IMR-90 (cell line): ENCODE results near the gene NFKB1. TPM values are rescaled to one million over a fixed set of nuclear protein-coding genes. Genes with fewer than 3 reads are reported as not detected.

ENCODE experiments used
- ATAC-seq: fragments of 200-7000 bp; cut with Tn5 transposase; 2 replicates; pipeline ENCODE4 v1.9.1; 2020; ENCODE audit warnings: low read depth, mild to moderate bottlenecking, moderate library complexity
- BruUV-seq: library from RNA; stranded (reverse); fragments of 400-500 nt; replicated peaks from 2 replicates; lab custom pipeline; 2021; lab: Mats Ljungman, UMichigan
- CTCF ChIA-PET: fragments of 300-600 bp; formaldehyde crosslinking; extraction: SDS; loops from one replicate; lab custom pipeline; 2021; ENCODE audit warnings: antibody characterized with exemption; lab: Yijun Ruan, JAX
- POLR2A ChIA-PET: fragments of 300-600 bp; sonication (Branson Sonifier 250); formaldehyde crosslinking; loops from one replicate; lab custom pipeline; 2022; ENCODE audit warnings: antibody characterized with exemption; ENCODE audit not compliant: unreplicated experiment; lab: Charles Lee
- DNase-seq: peaks from one replicate; pipeline ENCODE4 v3.0.0; 2013
- H2AFZ ChIP-seq: replicated peaks from 2 replicates; pipeline ENCODE3; 2013; ENCODE audit warnings: low read length, mild to moderate bottlenecking; ENCODE audit not compliant: poor library complexity
- H2AK5ac ChIP-seq: 2 replicates; pipeline ENCODE4 v1.6.1; 2013; ENCODE audit warnings: low read depth, low read length, inconsistent platforms
- H2AK9ac ChIP-seq: replicated peaks from 2 replicates; pipeline ENCODE3; 2013; ENCODE audit warnings: mild to moderate bottlenecking, low read depth, low read length, moderate library complexity; ENCODE audit not compliant: poor library complexity
- H2BK120ac ChIP-seq: 2 replicates; pipeline ENCODE4 v1.6.1; 2013; ENCODE audit warnings: low read depth, low read length, inconsistent platforms
- H2BK15ac ChIP-seq: 3 replicates; pipeline ENCODE4 v1.6.1; 2013; ENCODE audit warnings: low read depth, low read length, inconsistent platforms
- H2BK20ac ChIP-seq: 2 replicates; pipeline ENCODE4 v1.6.1; 2013; ENCODE audit warnings: low read depth, mild to moderate bottlenecking, inconsistent platforms, low read length, moderate library complexity
- H2BK5ac ChIP-seq: 2 replicates; pipeline ENCODE4 v1.6.1; 2013; ENCODE audit warnings: mild to moderate bottlenecking, low read depth, low read length, inconsistent platforms; ENCODE audit not compliant: poor library complexity, severe bottlenecking
- H3K14ac ChIP-seq: replicated peaks from 2 replicates; pipeline ENCODE4 v1.6.1; 2013; ENCODE audit warnings: low read depth, low read length, inconsistent platforms
- H3K18ac ChIP-seq: 2 replicates; pipeline ENCODE4 v1.6.1; 2013; ENCODE audit warnings: low read depth, low read length, control low read depth
- H3K23ac ChIP-seq: 2 replicates; pipeline ENCODE4 v1.6.1; 2013; ENCODE audit warnings: low read depth, low read length, inconsistent platforms
- H3K27ac ChIP-seq: 2 replicates; pipeline ENCODE4 v1.5.1; 2013; ENCODE audit warnings: mild to moderate bottlenecking, control low read depth, low read length; ENCODE audit not compliant: insufficient read depth
- H3K27me3 ChIP-seq: 2 replicates; pipeline ENCODE4 v1.6.1; 2013; ENCODE audit warnings: low read length; ENCODE audit not compliant: control insufficient read depth, insufficient read depth
- H3K36me3 ChIP-seq: 2 replicates; pipeline ENCODE4 v1.6.1; 2013; ENCODE audit warnings: low read length, mixed read lengths; ENCODE audit not compliant: control insufficient read depth, insufficient read depth
- H3K4ac ChIP-seq: 2 replicates; pipeline ENCODE4 v1.6.1; 2013; ENCODE audit warnings: low read depth, low read length, inconsistent platforms
- H3K4me1 ChIP-seq: 2 replicates; pipeline ENCODE4 v1.6.1; 2013; ENCODE audit warnings: low read length, mixed read lengths; ENCODE audit not compliant: control insufficient read depth, insufficient read depth
- H3K4me2 ChIP-seq: 2 replicates; pipeline ENCODE4 v1.6.1; 2013; ENCODE audit warnings: low read depth, mild to moderate bottlenecking, control low read depth, low read length, moderate library complexity
- H3K4me3 ChIP-seq: 2 replicates; pipeline ENCODE4 v1.5.1; 2013; ENCODE audit warnings: low read depth, mild to moderate bottlenecking, control low read depth, low read length, moderate library complexity; ENCODE audit not compliant: insufficient read depth
- H3K56ac ChIP-seq: 2 replicates; pipeline ENCODE4 v1.6.1; 2013; ENCODE audit warnings: low read length, inconsistent platforms; ENCODE audit not compliant: insufficient read depth; ENCODE audit errors: extremely low read depth
- H3K79me1 ChIP-seq, 2 experiments: 2 replicates each; pipeline ENCODE4 v1.6.1; 2013; ENCODE audit warnings: low read length in 2 of 2, inconsistent platforms in 1 of 2, low read depth in 1 of 2
- H3K9ac ChIP-seq: 2 replicates; pipeline ENCODE4 v1.6.1; 2013; ENCODE audit warnings: low read depth, low read length, control low read depth
- H3K9me1 ChIP-seq: 2 replicates; pipeline ENCODE4 v1.6.1; 2013; ENCODE audit warnings: low read length, inconsistent platforms; ENCODE audit not compliant: insufficient read depth
- H3K9me3 ChIP-seq: 2 replicates; pipeline ENCODE4 v1.6.1; 2013; ENCODE audit warnings: low read length; ENCODE audit not compliant: control insufficient read depth, insufficient read depth
- H4K20me1 ChIP-seq: 2 replicates; pipeline ENCODE4 v1.6.1; 2013; ENCODE audit warnings: low read length, inconsistent platforms; ENCODE audit not compliant: insufficient read depth
- H4K5ac ChIP-seq: 2 replicates; pipeline ENCODE4 v1.6.1; 2013; ENCODE audit warnings: mild to moderate bottlenecking, low read depth, low read length, control low read depth
- H4K8ac ChIP-seq, 2 experiments: 2 replicates each; pipeline ENCODE4 v1.6.1; 2013; ENCODE audit warnings: low read depth in 2 of 2, low read length in 2 of 2, control low read depth in 1 of 2, inconsistent platforms in 1 of 2
- H4K91ac ChIP-seq: 2 replicates; pipeline ENCODE4 v1.6.1; 2013; ENCODE audit warnings: low read depth, low read length, inconsistent platforms; ENCODE audit not compliant: insufficient read depth
- CHD1 ChIP-seq: IDR thresholded peaks from 2 replicates; pipeline ENCODE4 v1.6.1; 2012; ENCODE audit warnings: low read depth, low read length, improper control_type of control experiment
- MAFK ChIP-seq: IDR thresholded peaks from 2 replicates; pipeline ENCODE4 v1.6.1; 2012; ENCODE audit warnings: low read depth, low read length, improper control_type of control experiment
- NFE2L2 ChIP-seq: fragments of 150-350 bp; IDR thresholded peaks from 2 replicates; pipeline ENCODE4 v1.6.1; 2016; ENCODE audit warnings: low read depth, mild to moderate bottlenecking, low read length
- RCOR1 ChIP-seq: IDR thresholded peaks from 2 replicates; pipeline ENCODE4 v1.6.1; 2012; ENCODE audit warnings: mild to moderate bottlenecking, low read length, improper control_type of control experiment; ENCODE audit not compliant: insufficient replicate concordance
- SMC3 ChIP-seq: fragments of 150-350 bp; IDR thresholded peaks from 2 replicates; pipeline ENCODE4 v1.6.1; 2016; ENCODE audit warnings: low read depth, mild to moderate bottlenecking, antibody characterized with exemption, low read length, moderate library complexity
- WGBS, 2 experiments: methylation state at CpG; one replicate each; pipeline versions ENCODE4 v1.1.5 to v1.1.7; 2013; ENCODE audit warnings: missing lambda C conversion rate in 2 of 2; ENCODE audit not compliant: insufficient read length in 1 of 2; ENCODE audit errors: extremely low coverage in 2 of 2; 5-methylcytosine and 5-hydroxymethylcytosine counted together
- dilution Hi-C: fragments of 300-500 bp; cut with HindIII; formaldehyde crosslinking; loops from one replicate; pipeline ENCODE4 v1.14.3; 2018; ENCODE audit warnings: low sequenced_read_pairs; ENCODE audit not compliant: unreplicated experiment
- in situ Hi-C: fragments of 300-500 bp; cut with MboI; formaldehyde crosslinking; loops from 3 replicates; pipeline ENCODE4 v1.14.3; 2019; ENCODE audit warnings: low sequenced_read_pairs, inconsistent platforms, mixed read lengths
- intact Hi-C: fragments of 100-400 bp; cut with micrococcal nuclease; formaldehyde crosslinking; loops from 2 replicates; pipeline ENCODE4 v1.10.0; 2022
- polyA plus RNA-seq, 3 experiments: library from polyadenylated mRNA; depleted of rRNA; stranded (reverse); fragments of >200 nt; gene quantifications; 2 replicates each; pipeline ENCODE4 v1.2.3, GENCODE V29; 2012; ENCODE audit warnings: low replicate concordance in 1 of 3
- total RNA-seq: library from RNA; depleted of rRNA; stranded (reverse); fragments of >200 nt; gene quantifications from 2 replicates; pipeline ENCODE4 v1.2.3, GENCODE V29; 2012
- TF ChIP-seq, protein P1 (sequence below): fragments of 150-350 bp; IDR thresholded peaks from 2 replicates; pipeline ENCODE4 v1.6.1; 2017; ENCODE audit warnings: mild to moderate bottlenecking, antibody characterized with exemption, low read length, low read depth

The NFKB1 gene
- total and polyA plus RNA-seq, 2 of the 4 experiments (the other 2 are of a cell fraction): 19.8 to 24.6 TPM

DNA sequence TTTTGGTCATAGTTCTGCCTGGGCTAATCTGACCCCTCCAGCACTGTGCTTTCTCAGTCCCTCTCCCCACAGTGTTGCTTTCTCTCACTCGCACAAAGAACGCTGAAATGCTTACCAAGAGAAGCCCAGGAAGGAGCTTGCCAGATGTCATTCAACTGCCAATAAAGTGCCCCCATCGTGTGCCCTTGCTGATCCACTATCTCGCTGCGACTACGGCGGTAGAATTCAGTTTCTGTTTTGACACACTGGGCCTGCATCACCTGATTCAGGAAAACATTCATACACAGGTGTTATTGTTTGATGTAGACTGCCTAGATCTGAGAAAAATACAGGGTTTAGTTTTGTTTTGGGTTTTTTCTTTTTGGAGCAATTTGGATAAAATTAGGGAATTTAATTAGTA is 138.4 kb downstream of the NFKB1 start:
- peaks cover 5% of the 10 kb centered on the region; the same call in 1 of the 2 replicates for H3K9me1 ChIP-seq
- in situ Hi-C loops (no loop called here), intact Hi-C loops (loop anchor here (5.0 kb wide), 1 partner anchor 123 kb away; the partner anchor contains the start of gene MANBA), dilution Hi-C loops (no loop called here)
- no peak overlapping the region for H2BK15ac ChIP-seq
- no peak overlapping the region for H4K5ac ChIP-seq
- no peak overlapping the region for H3K23ac ChIP-seq
- H3K9ac ChIP-seq: no peak overlapping the region
- no CpG with 5 or more reads among the region's 7 CpGs for WGBS, 2 experiments
- POLR2A ChIA-PET: no interaction called here
- no peaks in the 10 kb centered on the region for H4K20me1 ChIP-seq
- H4K8ac ChIP-seq: no peak overlapping the region
- no TSS peak for BruUV-seq
- H3K18ac ChIP-seq: no peak overlapping the region
- H3K14ac ChIP-seq: no peak overlapping the region
- no peaks in the 10 kb centered on the region for H3K27me3 ChIP-seq
- CTCF ChIA-PET: no interaction called here
- H3K9me3 ChIP-seq: no peaks in the 10 kb centered on the region
- peaks cover 21% of the 10 kb centered on the region for H3K36me3 ChIP-seq
- H4K91ac ChIP-seq: no peak overlapping the region
- no peak overlapping the region for H2AK9ac ChIP-seq
- no peak overlapping the region for H2BK5ac ChIP-seq
- TF ChIP-seq RCOR1: no peak
- no peak for TF ChIP-seq MAFK
- no peak for TF ChIP-seq NFE2L2
- TF ChIP-seq, protein P1, sequence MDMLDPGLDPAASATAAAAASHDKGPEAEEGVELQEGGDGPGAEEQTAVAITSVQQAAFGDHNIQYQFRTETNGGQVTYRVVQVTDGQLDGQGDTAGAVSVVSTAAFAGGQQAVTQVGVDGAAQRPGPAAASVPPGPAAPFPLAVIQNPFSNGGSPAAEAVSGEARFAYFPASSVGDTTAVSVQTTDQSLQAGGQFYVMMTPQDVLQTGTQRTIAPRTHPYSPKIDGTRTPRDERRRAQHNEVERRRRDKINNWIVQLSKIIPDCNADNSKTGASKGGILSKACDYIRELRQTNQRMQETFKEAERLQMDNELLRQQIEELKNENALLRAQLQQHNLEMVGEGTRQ: no peak
- no peak for TF ChIP-seq SMC3
- no peak for TF ChIP-seq CHD1
- H3K4ac ChIP-seq: no peak overlapping the region
- H3K79me1 ChIP-seq: 0 out of 4 replicates have a peak, but pooled peaks cover 0 to 7% of the 10 kb centered on the region in 2 experiments
- ATAC-seq (no peak), DNase-seq (no peak)
- peaks cover 8% of the 10 kb centered on the region for H3K4me1 ChIP-seq
- no peak overlapping the region for H2AK5ac ChIP-seq
- H2BK20ac ChIP-seq: no peak overlapping the region
- no peak overlapping the region for H3K4me2 ChIP-seq
- H3K56ac ChIP-seq: no peak overlapping the region
- no peak overlapping the region for H3K4me3 ChIP-seq
- no peak overlapping the region for H2AFZ ChIP-seq
- no peak overlapping the region for H3K27ac ChIP-seq
- no peak overlapping the region for H2BK120ac ChIP-seq
